GM12878 (cell line): Measurements from ENCODE around the gene INSRR. TPM values are rescaled to one million over a fixed set of nuclear protein-coding genes. Genes with fewer than 3 reads are reported as not detected.

Experiments
- ATAC-seq: fragments of 200-7000 bp; cut with Tn5 transposase; 3 replicates; pipeline ENCODE4 v1.9.1; 2020; ENCODE audit warnings: mild to moderate bottlenecking, moderate library complexity
- BruUV-seq: library from RNA; stranded (reverse); fragments of 400-500 nt; replicated peaks from 2 replicates; lab custom pipeline; 2021; lab: Mats Ljungman, UMichigan
- CTCF ChIA-PET: fragments of 300-600 bp; sonication (Branson Sonifier 250); formaldehyde crosslinking; extraction: SDS; loops from one replicate; lab custom pipeline; 2021; ENCODE audit warnings: inconsistent platforms; lab: Yijun Ruan, JAX
- POLR2A ChIA-PET: fragments of 350-600 bp; formaldehyde crosslinking; extraction: SDS; loops from one replicate; lab custom pipeline; 2021; ENCODE audit warnings: inconsistent platforms; lab: Charles Lee
- RAD21 ChIA-PET: fragments of 300-600 bp; sonication (Branson Sonifier 250); formaldehyde crosslinking; loops from one replicate; lab custom pipeline; 2023; ENCODE audit warnings: antibody characterized with exemption; ENCODE audit not compliant: unreplicated experiment; lab: Charles Lee
- SMC1A ChIA-PET: fragments of 300-600 bp; sonication (Branson Sonifier 250); formaldehyde crosslinking; loops from one replicate; lab custom pipeline; 2023; ENCODE audit not compliant: unreplicated experiment, uncharacterized antibody; lab: Charles Lee
- DNase-seq: peaks from one replicate; pipeline ENCODE4 v3.0.0-alpha.2; 2011; ENCODE audit warnings: low read depth, low spot score
- FAIRE-seq: peaks from 3 replicates; lab custom pipeline; 2011; peaks lifted over from hg19 to GRCh38; lab: Jason Lieb, UNC
- H2AFZ ChIP-seq: 2 replicates; pipeline ENCODE4 v1.6.0; 2011; ENCODE audit warnings: low read depth, low read length, control low read depth; ENCODE audit not compliant: control insufficient read depth
- H3K27ac ChIP-seq: 2 replicates; pipeline ENCODE4 v1.5.1; 2011; ENCODE audit warnings: control low read depth; ENCODE audit not compliant: control insufficient read depth, insufficient read depth
- H3K27me3 ChIP-seq, 2 experiments: replicated peaks in 1 of 2; 2 replicates each; pipeline versions ENCODE4 v1.6.0 to v1.6.1; 2011; ENCODE audit warnings: low read length in 1 of 2; ENCODE audit not compliant: control insufficient read depth in 2 of 2, insufficient read depth in 2 of 2
- H3K36me3 ChIP-seq, 2 experiments: 2 replicates each; pipeline ENCODE4 v1.5.1; 2011; ENCODE audit warnings: low read length in 1 of 2; ENCODE audit not compliant: control insufficient read depth in 2 of 2, insufficient read depth in 2 of 2
- H3K4me1 ChIP-seq: 2 replicates; pipeline ENCODE4 v1.6.1; 2011; ENCODE audit warnings: mild to moderate bottlenecking, low read length, moderate library complexity, mixed read lengths; ENCODE audit not compliant: control insufficient read depth, insufficient read depth
- H3K4me2 ChIP-seq: 2 replicates; pipeline ENCODE4 v1.6.0; 2011; ENCODE audit warnings: control low read depth; ENCODE audit not compliant: control insufficient read depth, insufficient read depth
- H3K4me3 ChIP-seq: fragments of 200-600 bp; sonication (generic); 2 replicates; pipeline ENCODE4 v1.5.1; 2016
- H3K79me2 ChIP-seq: 2 replicates; pipeline ENCODE4 v1.6.0; 2011; ENCODE audit warnings: low read length; ENCODE audit not compliant: control insufficient read depth, insufficient read depth
- H3K9ac ChIP-seq: 2 replicates; pipeline ENCODE4 v1.8.0; 2011; ENCODE audit warnings: low read length, control low read depth, mixed read lengths; ENCODE audit not compliant: control insufficient read depth, insufficient read depth
- H3K9me3 ChIP-seq: replicated peaks from 3 replicates; pipeline ENCODE4 v1.5.1; 2011; ENCODE audit warnings: mild to moderate bottlenecking, low read length; ENCODE audit not compliant: control insufficient read depth, insufficient read depth
- H4K20me1 ChIP-seq: 2 replicates; pipeline ENCODE4 v1.6.0; 2011; ENCODE audit not compliant: control insufficient read depth, insufficient read depth
- CEBPB ChIP-seq, 2 experiments: fragments of 150-350 bp in 1 of 2; IDR thresholded peaks; 2 replicates each; pipeline ENCODE4 v1.6.1; 2012 to 2014; ENCODE audit warnings: low read depth in 2 of 2, low read length in 2 of 2, borderline replicate concordance in 1 of 2, inconsistent platforms in 1 of 2
- CREB1 ChIP-seq: IDR thresholded peaks from 2 replicates; pipeline ENCODE4 v1.6.1; 2012; ENCODE audit warnings: low read depth, mild to moderate bottlenecking, inconsistent platforms
- HCFC1 ChIP-seq: fragments of 150-350 bp; IDR thresholded peaks from 2 replicates; pipeline ENCODE4 v1.6.1; 2014; ENCODE audit warnings: low read length
- IKZF2 ChIP-seq, 2 experiments: fragments of 450-650 bp; IDR thresholded peaks; 2 replicates each; pipeline ENCODE4 v1.6.1; 2017; ENCODE audit warnings: mild to moderate bottlenecking in 2 of 2, moderate library complexity in 2 of 2
- PAX5 ChIP-seq: IDR thresholded peaks from 2 replicates; pipeline ENCODE4 v1.6.1; 2011; ENCODE audit warnings: low read depth, low read length, borderline replicate concordance
- RAD21 ChIP-seq: IDR thresholded peaks from 2 replicates; pipeline ENCODE4 v1.6.1; 2011; ENCODE audit warnings: mild to moderate bottlenecking, low read depth, low read length, moderate library complexity; ENCODE audit not compliant: insufficient read depth
- RAD51 ChIP-seq: fragments of 450-650 bp; IDR thresholded peaks from 2 replicates; pipeline ENCODE4 v1.6.1; 2016; ENCODE audit warnings: moderate library complexity, mild to moderate bottlenecking, inconsistent platforms
- RELA ChIP-seq: fragments of 450-650 bp; IDR thresholded peaks from 2 replicates; pipeline ENCODE4 v1.8.0; 2014; ENCODE audit warnings: borderline replicate concordance; ENCODE audit not compliant: partially characterized antibody
- SMAD1 ChIP-seq: fragments of 450-650 bp; IDR thresholded peaks from 2 replicates; pipeline ENCODE4 v1.6.1; 2018; ENCODE audit warnings: mild to moderate bottlenecking, low read depth; ENCODE audit not compliant: partially characterized antibody
- SMAD5 ChIP-seq: IDR thresholded peaks from 2 replicates; pipeline ENCODE4 v1.6.1; 2016; ENCODE audit warnings: antibody characterized with exemption, low read depth
- SP1 ChIP-seq: IDR thresholded peaks from one replicate; pipeline ENCODE4 v1.6.1; 2011; ENCODE audit warnings: low read depth, low read length
- YBX1 ChIP-seq: fragments of 450-650 bp; IDR thresholded peaks from 2 replicates; pipeline ENCODE4 v1.6.1; 2016; ENCODE audit warnings: antibody characterized with exemption
- WGBS: methylation state at CpG from one replicate; pipeline ENCODE4 v1.1.6; 2016; ENCODE audit warnings: low lambda C conversion rate; ENCODE audit not compliant: insufficient replicate concordance, insufficient coverage; ENCODE audit errors: missing lambda C conversion rate; 5-methylcytosine and 5-hydroxymethylcytosine counted together
- in situ Hi-C: fragments of 300-500 bp; cut with MboI; formaldehyde crosslinking; loops from 9 replicates; pipeline ENCODE4 v1.14.3; 2018; ENCODE audit warnings: mixed read lengths
- intact Hi-C: fragments of 100-400 bp; cut with micrococcal nuclease; formaldehyde crosslinking; loops from one replicate; pipeline ENCODE4 v1.14.2; 2022; ENCODE audit not compliant: unreplicated experiment
- polyA plus RNA-seq, 11 experiments: library from polyadenylated mRNA; depleted of rRNA in 4 of 11; unstranded in 6 of 11; stranded (reverse) in 5 of 11; fragments of >200 nt; fragmentation: Nextera tagmentation in 4 of 11; fragmentation: Illumina TruSeq in 1 of 11; extraction: Ambion mirVana in 4 of 11; extraction: Trizol in 1 of 11; gene quantifications; 1 replicate in 1 of 11; 2 replicates in 10 of 11; pipeline versions ENCODE4 v1.2.1 to v1.2.3, GENCODE V29; 2011 to 2016; ENCODE audit warnings: inconsistent platforms in 2 of 11, missing spikeins in 2 of 11, low read depth in 1 of 11
- total RNA-seq, 4 experiments: library from RNA; depleted of rRNA in 3 of 4; stranded (reverse); fragments of >200 nt in 3 of 4; fragmentation: Illumina TruSeq in 1 of 4; extraction: Trizol in 1 of 4; gene quantifications; 2 replicates each; pipeline versions ENCODE4 v1.2.1 to v1.2.3, GENCODE V29; 2013 to 2021
- TF ChIP-seq, protein P1 (sequence below): IDR thresholded peaks from 2 replicates; pipeline ENCODE4 v1.6.1; 2011; ENCODE audit warnings: low read depth, mild to moderate bottlenecking, low read length, moderate library complexity, borderline replicate concordance; ENCODE audit errors: extremely low read depth
- TF ChIP-seq, protein P2 (sequence below): fragments of 150-350 bp; IDR thresholded peaks from 2 replicates; pipeline ENCODE4 v1.6.1; 2014; ENCODE audit warnings: mild to moderate bottlenecking, low read depth, low read length
- TF ChIP-seq, protein P3 (sequence below): IDR thresholded peaks from 2 replicates; pipeline ENCODE4 v1.6.1; 2011; ENCODE audit warnings: mild to moderate bottlenecking, low read depth, low read length, moderate library complexity; ENCODE audit not compliant: insufficient replicate concordance
- TF ChIP-seq, protein P4 (sequence below): IDR thresholded peaks from 2 replicates; pipeline ENCODE4 v1.6.1; 2011; ENCODE audit warnings: low read depth, low read length, improper control_type of control experiment, borderline replicate concordance

INSRR gene
- total and polyA plus RNA-seq, 10 of the 15 experiments (the other 5 are each of a cell fraction or from before 2014, with no cell fraction given), result 0.01 TPM; not detected in 9

DNA sequence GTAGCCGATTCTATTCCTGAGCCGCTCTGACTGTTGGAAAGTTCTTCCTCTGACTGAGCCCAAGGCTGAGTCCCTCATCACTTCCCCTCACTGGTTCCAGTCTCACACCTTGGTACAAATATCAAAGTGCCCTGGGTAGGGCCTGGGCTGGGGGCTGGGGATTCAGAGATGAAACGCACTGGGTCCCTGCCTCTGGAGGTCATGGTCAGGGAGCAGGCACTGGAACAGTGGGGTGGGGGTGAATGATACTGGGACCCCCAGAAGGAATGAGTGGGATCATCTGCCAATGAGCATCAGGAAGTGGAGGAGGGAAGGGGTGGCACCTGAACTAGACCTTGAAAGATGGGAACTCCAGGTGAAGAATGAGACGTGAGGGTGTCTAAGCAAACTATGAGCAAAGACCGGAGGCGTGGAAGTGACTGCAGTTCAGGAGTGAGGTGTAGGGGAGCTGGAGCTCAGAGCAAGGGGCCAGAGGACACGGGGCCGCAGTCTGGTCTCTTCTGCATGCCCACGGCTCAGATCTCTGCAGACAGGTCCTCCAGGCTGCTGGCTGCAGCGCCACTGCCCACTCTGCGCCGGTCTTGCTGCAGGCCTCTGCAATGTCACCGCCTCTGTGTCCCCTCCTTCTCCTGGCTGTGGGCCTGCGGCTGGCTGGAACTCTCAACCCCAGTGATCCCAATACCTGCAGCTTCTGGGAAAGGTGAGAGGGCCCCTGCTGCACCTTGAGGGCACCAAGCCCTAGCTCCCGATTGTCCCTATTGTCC is 44.6 kb upstream of the INSRR start (continued):
- TF ChIP-seq CEBPB (IDR thresholded peaks at IDR 0.05; ENCODE audit: borderline replicate concordance in 1 of 2, low read depth in 2 of 2, low read length in 2 of 2), result no peak

DNA sequence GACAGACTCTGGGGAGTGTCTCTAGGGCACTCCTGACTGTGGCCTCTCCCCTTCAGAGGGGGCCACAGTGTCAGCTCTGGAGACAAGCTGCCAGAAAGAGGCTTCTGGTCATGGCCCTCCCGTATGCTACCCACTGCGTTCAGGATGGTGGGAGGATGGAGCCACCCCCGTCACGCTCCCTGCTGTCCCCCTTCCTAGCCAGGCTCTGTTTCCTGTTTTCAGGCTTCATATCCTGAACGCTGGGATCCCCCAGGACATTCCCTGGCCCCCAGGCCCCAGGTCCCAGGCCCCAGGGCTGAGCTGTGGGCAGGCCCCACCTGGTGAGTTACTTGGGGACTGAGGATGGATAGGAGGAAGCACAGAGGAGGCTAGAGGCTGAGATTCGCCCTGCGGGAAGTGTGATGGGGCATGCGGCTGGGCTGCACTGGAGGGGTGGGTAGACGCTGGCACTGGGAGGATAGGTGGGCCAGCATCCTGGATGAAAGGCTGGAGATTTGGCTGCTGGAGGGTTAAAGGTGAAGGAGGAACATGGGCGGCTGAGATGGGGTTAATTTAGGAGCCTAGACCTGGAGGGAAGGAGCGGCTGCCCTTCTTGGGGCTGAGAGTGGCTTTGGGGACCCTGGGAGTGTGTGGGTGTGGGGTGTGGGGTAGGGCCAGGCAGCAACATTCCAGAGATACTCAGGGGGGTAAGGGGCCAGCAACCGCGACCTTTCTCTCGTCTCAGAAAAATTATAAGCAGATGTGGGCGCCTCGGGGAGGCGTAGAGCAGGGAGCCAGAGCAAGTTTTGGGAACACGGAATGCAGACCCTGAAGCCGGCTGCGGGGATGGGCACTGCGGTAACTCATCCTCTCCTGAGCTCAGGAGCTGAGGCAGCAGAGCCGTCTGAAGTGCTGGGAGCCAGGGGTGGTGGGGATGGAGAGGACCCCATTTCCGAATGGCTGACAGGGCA is 43.3 kb upstream of the INSRR start:
- Histone ChIP-seq H3K27me3 (peaks cover 0 to 6% of the 10 kb centered on the region in 2 experiments; a peak in 3 of 4 replicates), H3K9me3 (no peaks in the 10 kb centered on the region), H3K79me2 (no peaks in the 10 kb centered on the region), H3K4me3 (no peak overlapping the region), H3K27ac (no peak overlapping the region), H3K4me2 (no peak overlapping the region), H4K20me1 (no peaks in the 10 kb centered on the region), H2AFZ (no peak overlapping the region), H3K36me3 (no peaks in the 10 kb centered on the region), H3K9ac (no peak overlapping the region), H3K4me1 (no peaks in the 10 kb centered on the region)
- WGBS, result 42% methylated on average over 22 of the region's 23 CpGs
- in situ Hi-C loops, result no loop called here
- ChIA-PET RAD21 (interaction anchor here (1.2 kb wide), 1 partner anchor 177 kb away, joined by 3 read pairs; no protein-coding TSS in a partner anchor), POLR2A (no interaction called here), CTCF (interaction anchor here (1.6 kb wide), 1 partner anchor 64 kb away, joined by 4 read pairs; no protein-coding TSS in a partner anchor), SMC1A (interaction anchor here (0.5 to 1.1 kb wide), 2 partner anchors 143 to 172 kb away, joined by 3 read pairs; no protein-coding TSS in a partner anchor)
- ATAC-seq, result no peak
- no peak for DNase-seq
- no TSS peak for BruUV-seq
- intact Hi-C loops, result no loop called here
- FAIRE-seq, result no peak
- TF ChIP-seq, protein P1, sequence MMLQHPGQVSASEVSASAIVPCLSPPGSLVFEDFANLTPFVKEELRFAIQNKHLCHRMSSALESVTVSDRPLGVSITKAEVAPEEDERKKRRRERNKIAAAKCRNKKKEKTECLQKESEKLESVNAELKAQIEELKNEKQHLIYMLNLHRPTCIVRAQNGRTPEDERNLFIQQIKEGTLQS, result no peak
- TF ChIP-seq RELA, result no peak
- no peak for TF ChIP-seq SMAD5
- TF ChIP-seq IKZF2 (IDR thresholded peaks at IDR 0.05), result no peak
- no peak for TF ChIP-seq YBX1
- TF ChIP-seq SMAD1, result no peak
- TF ChIP-seq SP1, result no peak
- no peak for TF ChIP-seq PAX5
- TF ChIP-seq, protein P2, sequence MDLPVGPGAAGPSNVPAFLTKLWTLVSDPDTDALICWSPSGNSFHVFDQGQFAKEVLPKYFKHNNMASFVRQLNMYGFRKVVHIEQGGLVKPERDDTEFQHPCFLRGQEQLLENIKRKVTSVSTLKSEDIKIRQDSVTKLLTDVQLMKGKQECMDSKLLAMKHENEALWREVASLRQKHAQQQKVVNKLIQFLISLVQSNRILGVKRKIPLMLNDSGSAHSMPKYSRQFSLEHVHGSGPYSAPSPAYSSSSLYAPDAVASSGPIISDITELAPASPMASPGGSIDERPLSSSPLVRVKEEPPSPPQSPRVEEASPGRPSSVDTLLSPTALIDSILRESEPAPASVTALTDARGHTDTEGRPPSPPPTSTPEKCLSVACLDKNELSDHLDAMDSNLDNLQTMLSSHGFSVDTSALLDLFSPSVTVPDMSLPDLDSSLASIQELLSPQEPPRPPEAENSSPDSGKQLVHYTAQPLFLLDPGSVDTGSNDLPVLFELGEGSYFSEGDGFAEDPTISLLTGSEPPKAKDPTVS, result no peak
- TF ChIP-seq RAD51, result no peak
- TF ChIP-seq, protein P3, sequence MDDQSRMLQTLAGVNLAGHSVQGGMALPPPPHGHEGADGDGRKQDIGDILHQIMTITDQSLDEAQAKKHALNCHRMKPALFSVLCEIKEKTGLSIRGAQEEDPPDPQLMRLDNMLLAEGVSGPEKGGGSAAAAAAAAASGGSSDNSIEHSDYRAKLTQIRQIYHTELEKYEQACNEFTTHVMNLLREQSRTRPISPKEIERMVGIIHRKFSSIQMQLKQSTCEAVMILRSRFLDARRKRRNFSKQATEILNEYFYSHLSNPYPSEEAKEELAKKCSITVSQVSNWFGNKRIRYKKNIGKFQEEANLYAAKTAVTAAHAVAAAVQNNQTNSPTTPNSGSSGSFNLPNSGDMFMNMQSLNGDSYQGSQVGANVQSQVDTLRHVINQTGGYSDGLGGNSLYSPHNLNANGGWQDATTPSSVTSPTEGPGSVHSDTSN, result no peak
- no peak for TF ChIP-seq HCFC1
- TF ChIP-seq, protein P4, sequence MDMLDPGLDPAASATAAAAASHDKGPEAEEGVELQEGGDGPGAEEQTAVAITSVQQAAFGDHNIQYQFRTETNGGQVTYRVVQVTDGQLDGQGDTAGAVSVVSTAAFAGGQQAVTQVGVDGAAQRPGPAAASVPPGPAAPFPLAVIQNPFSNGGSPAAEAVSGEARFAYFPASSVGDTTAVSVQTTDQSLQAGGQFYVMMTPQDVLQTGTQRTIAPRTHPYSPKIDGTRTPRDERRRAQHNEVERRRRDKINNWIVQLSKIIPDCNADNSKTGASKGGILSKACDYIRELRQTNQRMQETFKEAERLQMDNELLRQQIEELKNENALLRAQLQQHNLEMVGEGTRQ, result no peak
- TF ChIP-seq RAD21, result no peak
- TF ChIP-seq CREB1, result no peak
